Fibroblast of lung (primary cell): ENCODE results near the gene PDE3A. TPM values are rescaled to one million over a fixed set of nuclear protein-coding genes. Genes with fewer than 3 reads are reported as not detected.

Source experiments
- DNase-seq, 2 donors: peaks; one replicate each; pipeline versions ENCODE4 v3.0.0 to v3.0.0-alpha.2; 2010; ENCODE audit warnings: low read depth in 2 of 2
- H2AFZ ChIP-seq: 2 replicates; pipeline ENCODE4 v1.5.1; 2012; ENCODE audit warnings: low read length, control low read depth, inconsistent platforms
- H3K27ac ChIP-seq: 2 replicates; pipeline ENCODE4 v1.5.1; 2011; ENCODE audit warnings: low read length, control low read depth; ENCODE audit not compliant: insufficient read depth
- H3K27me3 ChIP-seq: 2 replicates; pipeline ENCODE4 v1.5.1; 2011; ENCODE audit warnings: mild to moderate bottlenecking, low read length; ENCODE audit not compliant: control insufficient read depth, insufficient read depth
- H3K36me3 ChIP-seq: 2 replicates; pipeline ENCODE4 v1.5.1; 2011; ENCODE audit warnings: low read length; ENCODE audit not compliant: control insufficient read depth, insufficient read depth
- H3K4me1 ChIP-seq: 2 replicates; pipeline ENCODE4 v1.5.1; 2011; ENCODE audit warnings: low read length; ENCODE audit not compliant: control insufficient read depth, insufficient read depth; ENCODE audit errors: extremely low read depth
- H3K4me2 ChIP-seq: 2 replicates; pipeline ENCODE4 v1.5.1; 2011; ENCODE audit warnings: low read length, control low read depth; ENCODE audit not compliant: insufficient read depth; ENCODE audit errors: extremely low read depth
- H3K4me3 ChIP-seq, 4 experiments: fragments of 200-600 bp in 1 of 4; sonication (generic) in 1 of 4; replicated peaks in 1 of 4; 2 replicates each; pipeline ENCODE4 v1.5.1; 2011 to 2016; ENCODE audit warnings: low read length in 4 of 4, low read depth in 3 of 4, mild to moderate bottlenecking in 3 of 4, control low read depth in 2 of 4, inconsistent platforms in 1 of 4, mixed read lengths in 1 of 4; ENCODE audit not compliant: insufficient read depth in 1 of 4; ENCODE audit errors: control extremely low read depth in 1 of 4
- H3K79me2 ChIP-seq: 2 replicates; pipeline ENCODE4 v1.5.1; 2012; ENCODE audit warnings: mild to moderate bottlenecking, low read length, inconsistent platforms; ENCODE audit not compliant: control insufficient read depth, insufficient read depth
- H3K9ac ChIP-seq: 2 replicates; pipeline ENCODE4 v1.5.1; 2011; ENCODE audit warnings: mild to moderate bottlenecking, low read length, control low read depth; ENCODE audit not compliant: insufficient read depth
- H3K9me3 ChIP-seq: 2 replicates; pipeline ENCODE4 v1.5.1; 2012; ENCODE audit warnings: low read depth, low read length; ENCODE audit not compliant: control insufficient read depth, insufficient read depth
- H4K20me1 ChIP-seq: 2 replicates; pipeline ENCODE4 v1.5.1; 2011; ENCODE audit warnings: low read length; ENCODE audit not compliant: control insufficient read depth, insufficient read depth; ENCODE audit errors: extremely low read depth
- CTCF ChIP-seq, 2 donors: IDR thresholded peaks in 1 of 2; conservative IDR thresholded peaks in 1 of 2; 1 replicate in 1 of 2; 2 replicates in 1 of 2; pipeline ENCODE4 v1.5.1; 2011 to 2012; ENCODE audit warnings: low read length in 2 of 2, control low read depth in 1 of 2, inconsistent platforms in 1 of 2, low read depth in 1 of 2, mild to moderate bottlenecking in 1 of 2
- EZH2 ChIP-seq: IDR thresholded peaks from 2 replicates; pipeline ENCODE4 v1.5.1; 2012; ENCODE audit warnings: low read length, control low read depth, mild to moderate bottlenecking; ENCODE audit errors: missing control alignments
- polyA plus RNA-seq, 2 donors: library from polyadenylated mRNA; depleted of rRNA in 1 of 2; stranded (reverse) in 1 of 2; unstranded in 1 of 2; fragments of >200 nt; gene quantifications; 2 replicates each; pipeline ENCODE4 v1.2.1, GENCODE V29; 2011 to 2012; ENCODE audit warnings: missing spikeins in 1 of 2
- total RNA-seq: library from RNA; depleted of rRNA; stranded (reverse); fragments of >200 nt; gene quantifications from 2 replicates; pipeline ENCODE4 v1.2.1, GENCODE V29; 2014

PDE3A gene
- total and polyA plus RNA-seq, 2 donors (not counting 1 experiment from before 2014, with no cell fraction given), result 0.17 to 2.7 TPM

- Histone ChIP-seq H3K27me3 (no peaks in the 10 kb centered on the region), H3K4me2 (no peak within 1 kb of the TSS), H3K9me3 (no peaks in the 10 kb centered on the region), H3K9ac (no peak within 1 kb of the TSS), H3K79me2 (no peaks in the 10 kb centered on the region), H3K4me3 (no peak within 1 kb of the TSS), H3K4me1 (no peaks in the 10 kb centered on the region), H4K20me1 (no peaks in the 10 kb centered on the region), H3K27ac (no peak within 1 kb of the TSS), H3K36me3 (no peaks in the 10 kb centered on the region), H2AFZ (no peak within 1 kb of the TSS)
- no peak for DNase-seq
- TF ChIP-seq EZH2, result no peak
Measured at GRCh38 chr12:20695232-20695631, 326.9 kb downstream of the PDE3A start, which contains the start of gene SLCO1C1. Gene SLCO1C1 (plus strand): TSS chr12:20695332. CDS start chr12:20699577, 4,245 bp downstream.

- no peak for TF ChIP-seq EZH2
- no peak for TF ChIP-seq CTCF (conservative IDR thresholded peaks at IDR 0.05 in 1 of 2, IDR thresholded peaks at IDR 0.05 in 1 of 2; ENCODE audit: low read depth in 1 of 2, low read length in 2 of 2)
- H3K27me3 ChIP-seq, result no peaks in the 10 kb centered on the region
- H3K27ac ChIP-seq, result no peak overlapping the region
- H3K36me3 ChIP-seq, result no peaks in the 10 kb centered on the region
- H3K4me1 ChIP-seq, result no peaks in the 10 kb centered on the region
- no peak overlapping the region for H3K9ac ChIP-seq
- no peaks in the 10 kb centered on the region for H4K20me1 ChIP-seq
- no peaks in the 10 kb centered on the region for H3K9me3 ChIP-seq
- H3K79me2 ChIP-seq, result no peaks in the 10 kb centered on the region
- H2AFZ ChIP-seq, result no peak overlapping the region
- no peak overlapping the region for H3K4me2 ChIP-seq
- DNase-seq, result no peak
- H3K4me3 ChIP-seq, result no peak overlapping the region
Measured at GRCh38 chr12:20696181-20696905, 328.0 kb downstream of the PDE3A start.

GRCh38 chr12:20701106-20701505 is 332.8 kb downstream of the PDE3A start:
- TF ChIP-seq EZH2 (no peak), CTCF (conservative IDR thresholded peaks at IDR 0.05 in 1 of 2, IDR thresholded peaks at IDR 0.05 in 1 of 2; ENCODE audit: low read depth in 1 of 2, low read length in 2 of 2) (no peak)

More at GRCh38 chr12:20701106-20701505, 332.8 kb downstream of the PDE3A start:
- Histone ChIP-seq H3K27me3 (no peaks in the 10 kb centered on the region), H3K9me3 (no peaks in the 10 kb centered on the region), H3K79me2 (no peaks in the 10 kb centered on the region), H3K4me3 (no peak overlapping the region), H3K4me1 (no peaks in the 10 kb centered on the region), H3K4me2 (no peak overlapping the region), H3K27ac (no peak overlapping the region), H4K20me1 (no peaks in the 10 kb centered on the region), H3K9ac (no peak overlapping the region), H3K36me3 (no peaks in the 10 kb centered on the region), H2AFZ (no peak overlapping the region)
- no peak for DNase-seq
